ENCODE results near the gene CYSTM1. TPM values are rescaled to one million over a fixed set of nuclear protein-coding genes. Genes with fewer than 3 reads are reported as not detected.

The CYSTM1 gene
- total and polyA plus RNA-seq, 2 of the 8 experiments (the other 6 are each of a cell fraction or from before 2014, with no cell fraction given): 25.0 to 47.8 TPM

GRCh38 chr5:140258016-140258415, 83.0 kb downstream of the CYSTM1 start (continued):
- no peak for TF ChIP-seq CHD7 (IDR thresholded peaks at IDR 0.05; ENCODE audit: insufficient replicate concordance, low read length)
- TF ChIP-seq PHF8 (conservative IDR thresholded peaks at IDR 0.05; ENCODE audit: low read depth, low read length): no peak
- no peak for TF ChIP-seq BCL11A (IDR thresholded peaks at IDR 0.05; ENCODE audit: low read depth in 2 of 2, low read length in 2 of 2)
- no peak for TF ChIP-seq KDM5A (IDR thresholded peaks at IDR 0.05; ENCODE audit: low read length)
- no peak for TF ChIP-seq MAX (IDR thresholded peaks at IDR 0.05)
- no peak for TF ChIP-seq CTCF (IDR thresholded peaks at IDR 0.05; ENCODE audit: control extremely low read depth in 1 of 3, insufficient read depth in 1 of 3, low read depth in 1 of 3, low read length in 3 of 3)
- TF ChIP-seq TAF1 (IDR thresholded peaks at IDR 0.05; ENCODE audit: low read depth, low read length): no peak
- no peak for TF ChIP-seq YY1 (IDR thresholded peaks at IDR 0.05; ENCODE audit: low read depth, low read length)
- TF ChIP-seq CEBPB (IDR thresholded peaks at IDR 0.05; ENCODE audit: low read depth, low read length): no peak
- TF ChIP-seq JUN (IDR thresholded peaks at IDR 0.05; ENCODE audit: low read depth, low read length): no peak

Measured in H1 (cell line).